ENCODE measurements around the gene SPRR2G.

GRCh38 chr1:153155541-153155940 is 4.9 kb upstream of the SPRR2G start:
- TF ChIP-seq CTCF (IDR thresholded peaks at IDR 0.05): no peak
- TF ChIP-seq POLR2A (IDR thresholded peaks at IDR 0.05): no peak

Measured in esophagus squamous epithelium (tissue), 4 donors.